ENCODE results near the gene VDR.
A peak's percentile ranks its signal among the peaks of the same experiment; 100 is the strongest.

Gene VDR

GRCh38 chr12:47904713-47905709 lies at the start of gene VDR:
TSS of gene VDR (minus strand) at chr12:47904994. CDS start at chr12:47879113, 25,881 bp downstream.
- peak; percentile 64 to 82 (median 76) for DNase-seq

- no peak for DNase-seq
Measured at GRCh38 chr12:47954058-47954457, 49.3 kb upstream of the VDR start.

GRCh38 chr12:47950856-47951468 lies 46.2 kb upstream of the VDR start:
- no peak for DNase-seq

GRCh38 chr12:47949441-47950341 lies 44.9 kb upstream of the VDR start:
- DNase-seq, result peak in 5 of 6 experiments; percentile 23 to 46 (median 24)

GRCh38 chr12:47947341-47947740 lies 42.5 kb upstream of the VDR start:
- DNase-seq, result no peak

GRCh38 chr12:47946413-47947323 lies 41.9 kb upstream of the VDR start:
- DNase-seq, result no peak

- no peak for DNase-seq
Measured at GRCh38 chr12:47945341-47945728, 40.5 kb upstream of the VDR start.

- no peak for DNase-seq
Measured at GRCh38 chr12:47944685-47945340, 40.0 kb upstream of the VDR start.

GRCh38 chr12:47943623-47944340 lies 39.0 kb upstream of the VDR start:
- DNase-seq, result no peak

- DNase-seq, result no peak
Measured at GRCh38 chr12:47942614-47943225, 37.9 kb upstream of the VDR start.

- DNase-seq, result peak in 5 of 6 experiments; percentile 21 to 44 (median 37)
Measured at GRCh38 chr12:47941871-47942613, 37.2 kb upstream of the VDR start.

GRCh38 chr12:47941475-47941780 lies 36.6 kb upstream of the VDR start:
- no peak for DNase-seq

GRCh38 chr12:47940773-47941474 lies 36.1 kb upstream of the VDR start:
- DNase-seq, result no peak

- no peak for DNase-seq
Measured at GRCh38 chr12:47939009-47939601, 34.3 kb upstream of the VDR start.

GRCh38 chr12:47938594-47938993 lies 33.8 kb upstream of the VDR start:
- DNase-seq, result no peak

GRCh38 chr12:47938093-47938492 lies 33.3 kb upstream of the VDR start:
- no peak for DNase-seq

GRCh38 chr12:47935184-47935583 lies 30.4 kb upstream of the VDR start:
- DNase-seq, result no peak

GRCh38 chr12:47931187-47931586 lies 26.4 kb upstream of the VDR start:
- no peak for DNase-seq

GRCh38 chr12:47930634-47931033 lies 25.8 kb upstream of the VDR start:
- DNase-seq, result no peak
